ENCODE results near the gene RCN1. TPM values are rescaled to one million over a fixed set of nuclear protein-coding genes. Genes with fewer than 3 reads are reported as not detected.

The RCN1 gene
- total and polyA plus RNA-seq, 4 donors: 78.7 to 111 (median 84.6) TPM

- ATAC-seq (ENCODE audit: insufficient read depth, low FRiP score) (no peak), DNase-seq (peak; percentile 52 to 76 (median 76))
- Histone ChIP-seq H3K36me3 (ENCODE audit: control insufficient read depth in 4 of 4, insufficient read depth in 4 of 4, low read length in 4 of 4) (no peaks in the 10 kb centered on the region), H3K27me3 (ENCODE audit: control insufficient read depth in 3 of 3, insufficient read depth in 3 of 3, low read length in 2 of 3) (peaks cover 0 to 3% (median 0%) of the 10 kb centered on the region in 3 donors), H3K27ac (ENCODE audit: low read depth in 1 of 2, low read length in 1 of 2) (peak overlapping the region in 1 of 2 donors; percentile 26), H3K4me1 (ENCODE audit: control insufficient read depth in 5 of 5, insufficient read depth in 5 of 5, low read length in 5 of 5) (peaks cover 0 to 31% (median 10%) of the 10 kb centered on the region in 5 donors), H3K4me3 (no peak overlapping the region), H3K9me3 (ENCODE audit: control insufficient read depth in 4 of 4, insufficient read depth in 3 of 4, low read length in 3 of 4) (no peaks in the 10 kb centered on the region), H3K9ac (ENCODE audit: insufficient read depth in 1 of 2, low read length in 2 of 2) (no peak overlapping the region)
- TF ChIP-seq CTCF (IDR thresholded peaks at IDR 0.05; ENCODE audit: control extremely low read depth, extremely low read depth): no peak
- 25 to 30% methylated on average over 4 of the region's 4 CpGs for WGBS, 2 donors
Observed at GRCh38 chr11:32088117-32088941, 2.5 kb upstream of the RCN1 start.

GRCh38 chr11:32092581-32093170 lies 1.8 kb downstream of the RCN1 start:
- Histone ChIP-seq H3K27ac (ENCODE audit: low read depth in 1 of 2, low read length in 1 of 2) (no peak overlapping the region), H3K36me3 (ENCODE audit: control insufficient read depth in 4 of 4, insufficient read depth in 4 of 4, low read length in 4 of 4) (peaks cover 0 to 11% (median 6%) of the 10 kb centered on the region in 4 donors), H3K9me3 (ENCODE audit: control insufficient read depth in 4 of 4, insufficient read depth in 3 of 4, low read length in 3 of 4) (no peaks in the 10 kb centered on the region), H3K9ac (ENCODE audit: insufficient read depth in 1 of 2, low read length in 2 of 2) (no peak overlapping the region), H3K4me3 (peak overlapping the region; percentile 33), H3K27me3 (ENCODE audit: control insufficient read depth in 3 of 3, insufficient read depth in 3 of 3, low read length in 2 of 3) (no peaks in the 10 kb centered on the region), H3K4me1 (ENCODE audit: control insufficient read depth in 5 of 5, insufficient read depth in 5 of 5, low read length in 5 of 5) (peaks cover 0 to 35% (median 12%) of the 10 kb centered on the region in 5 donors)
- no peak for DNase-seq
- TF ChIP-seq CTCF (IDR thresholded peaks at IDR 0.05; ENCODE audit: control extremely low read depth, extremely low read depth): no peak
- 64 to 87% methylated on average over 4 of the region's 4 CpGs for WGBS, 2 donors
- no peak for ATAC-seq (ENCODE audit: insufficient read depth, low FRiP score)

- Histone ChIP-seq H3K9me3 (ENCODE audit: control insufficient read depth in 4 of 4, insufficient read depth in 3 of 4, low read length in 3 of 4) (no peaks in the 10 kb centered on the region), H3K27ac (ENCODE audit: low read depth in 1 of 2, low read length in 1 of 2) (no peak overlapping the region), H3K27me3 (ENCODE audit: control insufficient read depth in 3 of 3, insufficient read depth in 3 of 3, low read length in 2 of 3) (no peaks in the 10 kb centered on the region), H3K4me3 (no peak overlapping the region), H3K4me1 (ENCODE audit: control insufficient read depth in 5 of 5, insufficient read depth in 5 of 5, low read length in 5 of 5) (peaks cover 0 to 22% (median 12%) of the 10 kb centered on the region in 5 donors), H3K36me3 (ENCODE audit: control insufficient read depth in 4 of 4, insufficient read depth in 4 of 4, low read length in 4 of 4) (peaks cover 3 to 31% (median 17%) of the 10 kb centered on the region in 4 donors), H3K9ac (ENCODE audit: insufficient read depth in 1 of 2, low read length in 2 of 2) (no peak overlapping the region)
- no peak for ATAC-seq (ENCODE audit: insufficient read depth, low FRiP score)
- no peak for TF ChIP-seq CTCF (IDR thresholded peaks at IDR 0.05; ENCODE audit: control extremely low read depth, extremely low read depth)
- 65 to 71% methylated on average over 1 of the region's 1 CpG for WGBS, 2 donors
- DNase-seq: no peak
Observed at GRCh38 chr11:32094923-32095322, 4.0 kb downstream of the RCN1 start.
